GM12891 (cell line): ENCODE data around the gene SLC22A5.

Source experiments
- DNase-seq: peaks from one replicate; pipeline ENCODE4 v3.0.0; 2011; ENCODE audit warnings: low spot score; ENCODE audit not compliant: insufficient read length
- FAIRE-seq: peaks from 2 replicates; lab custom pipeline; 2011; peaks lifted over from hg19 to GRCh38; lab: Jason Lieb, UNC
- PAX5 ChIP-seq: IDR thresholded peaks from 2 replicates; pipeline ENCODE4 v1.6.1; 2011; ENCODE audit warnings: low read length, moderate library complexity, mild to moderate bottlenecking; ENCODE audit not compliant: insufficient read depth, severe bottlenecking
- POLR2A ChIP-seq: IDR thresholded peaks from 2 replicates; pipeline ENCODE4 v1.6.1; 2011; ENCODE audit warnings: low read depth, low read length, control low read depth
- POLR2AphosphoS5 ChIP-seq: IDR thresholded peaks from 2 replicates; pipeline ENCODE4 v1.6.1; 2011; ENCODE audit warnings: low read depth, low read length, control low read depth
- POU2F2 ChIP-seq: IDR thresholded peaks from 2 replicates; pipeline ENCODE4 v1.6.1; 2011; ENCODE audit warnings: low read depth, mild to moderate bottlenecking, control low read depth, low read length, moderate library complexity
- SPI1 ChIP-seq: IDR thresholded peaks from 2 replicates; pipeline ENCODE4 v1.6.1; 2011; ENCODE audit warnings: low read depth, low read length, control low read depth
- TAF1 ChIP-seq: IDR thresholded peaks from 2 replicates; pipeline ENCODE4 v1.6.1; 2011; ENCODE audit warnings: low read depth, low read length, control low read depth

The SLC22A5 gene

DNA sequence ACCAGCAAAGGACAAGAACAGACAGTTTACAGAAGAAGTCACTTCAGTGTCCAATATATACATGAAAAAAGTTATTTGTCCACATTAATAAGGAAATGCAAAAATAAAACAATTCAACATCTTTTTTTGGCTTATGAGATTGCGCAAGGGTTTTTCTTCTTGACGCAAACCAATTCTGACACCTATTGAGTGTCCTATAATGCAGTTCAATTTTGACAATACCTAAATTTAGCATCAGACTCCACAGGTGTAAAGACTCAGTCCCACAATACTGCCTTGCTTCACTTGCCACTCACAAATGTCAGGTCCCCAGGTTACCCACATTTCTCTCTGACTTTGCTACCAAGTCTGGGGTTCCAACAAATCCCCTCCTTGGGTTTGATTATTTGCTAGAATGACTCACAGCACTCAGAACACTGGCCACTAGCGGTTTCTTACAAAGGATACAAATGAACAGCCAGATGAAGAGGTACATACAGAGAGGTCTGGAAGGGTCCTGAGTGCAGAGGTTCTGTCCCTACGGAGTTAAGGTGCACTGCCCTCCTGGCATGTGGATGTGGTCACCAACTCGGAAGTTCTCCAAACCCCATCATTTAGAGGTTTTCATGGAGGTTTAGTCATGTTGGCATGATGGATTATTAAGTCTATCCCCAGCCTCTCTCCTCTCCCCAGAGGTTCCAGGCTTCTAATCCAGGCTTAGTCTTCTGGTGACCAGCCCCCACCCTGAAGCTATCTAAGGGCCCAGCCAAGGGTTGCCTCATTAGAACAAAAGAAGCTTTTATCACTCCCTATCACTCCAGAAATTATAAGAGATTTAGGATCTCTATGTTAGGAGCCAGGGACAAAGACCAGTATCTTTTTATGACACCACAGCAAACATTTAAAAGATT lies 27.0 kb upstream of the SLC22A5 start:
- no peak for DNase-seq
- FAIRE-seq = no peak

DNA sequence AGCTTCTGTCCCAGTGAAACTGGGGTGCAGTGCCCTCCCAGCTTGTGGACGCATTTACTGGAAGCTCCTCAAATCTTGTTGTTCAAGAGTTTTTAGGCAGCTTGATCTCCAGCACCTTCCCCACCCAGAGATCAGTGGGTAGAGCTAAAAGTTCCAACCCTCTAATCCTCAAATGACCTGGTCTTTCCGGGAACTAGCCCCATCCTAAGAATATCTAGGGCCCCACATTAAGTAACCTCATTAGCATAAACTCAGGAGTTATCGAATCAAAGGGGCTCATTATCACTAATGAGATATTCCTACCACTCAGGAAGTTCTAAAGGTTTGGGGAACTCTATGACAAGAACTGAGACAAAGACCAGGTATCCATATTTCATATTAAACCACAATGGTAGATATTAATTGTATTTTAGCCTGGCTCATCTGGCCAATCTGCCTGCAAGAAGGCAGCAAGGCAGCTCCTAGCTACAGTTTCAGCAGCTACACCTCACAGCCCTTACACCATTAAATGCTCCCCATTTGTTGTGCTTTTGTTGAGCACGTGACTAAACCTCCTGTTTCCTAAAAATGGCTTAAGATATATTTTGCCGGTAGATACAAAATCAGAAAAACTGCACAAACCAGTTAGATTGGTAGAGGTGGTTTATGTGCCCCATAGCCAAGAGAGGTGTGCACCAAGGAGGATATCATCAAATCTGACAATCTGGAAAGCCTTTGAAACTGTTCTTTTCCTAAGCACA lies 24.6 kb upstream of the SLC22A5 start:
- FAIRE-seq (no peak), DNase-seq (no peak)
- TF ChIP-seq POLR2A (no peak), POLR2AphosphoS5 (no peak), PAX5 (no peak), SPI1 (no peak), TAF1 (no peak), POU2F2 (no peak)

More for the DNA sequence above, 27.0 kb upstream of the SLC22A5 start:
- TF ChIP-seq TAF1 = no peak
- no peak for TF ChIP-seq POU2F2
- TF ChIP-seq SPI1 = no peak
- TF ChIP-seq POLR2AphosphoS5 = no peak
- no peak for TF ChIP-seq POLR2A
- no peak for TF ChIP-seq PAX5

DNA sequence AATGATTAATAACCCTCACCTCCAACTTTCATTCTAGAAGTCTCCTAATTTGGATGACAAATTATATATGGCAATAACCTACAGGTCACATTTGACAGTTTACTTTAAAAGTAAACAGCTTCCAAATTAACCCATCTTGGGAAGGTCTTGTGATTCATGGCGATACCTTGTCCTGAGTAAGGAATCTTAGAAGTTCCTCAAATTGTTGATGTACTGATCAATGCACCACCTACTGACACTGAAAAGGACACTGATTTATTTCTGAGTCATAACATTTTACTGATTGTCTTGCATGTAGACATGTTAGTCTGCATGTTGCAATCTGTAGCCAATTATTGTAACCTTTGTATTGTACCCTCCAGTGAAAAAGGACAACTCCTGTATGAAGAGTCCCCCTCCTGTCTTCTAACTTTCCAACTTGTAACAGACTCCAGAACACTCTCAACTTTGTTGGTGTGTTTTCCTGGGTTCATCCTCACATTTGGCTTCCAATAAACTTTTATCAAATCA lies 16.0 kb upstream of the SLC22A5 start:
- no peak for DNase-seq
- FAIRE-seq = no peak
- TF ChIP-seq PAX5 (no peak), POLR2AphosphoS5 (no peak), POU2F2 (no peak), SPI1 (no peak), POLR2A (no peak), TAF1 (no peak)

DNA sequence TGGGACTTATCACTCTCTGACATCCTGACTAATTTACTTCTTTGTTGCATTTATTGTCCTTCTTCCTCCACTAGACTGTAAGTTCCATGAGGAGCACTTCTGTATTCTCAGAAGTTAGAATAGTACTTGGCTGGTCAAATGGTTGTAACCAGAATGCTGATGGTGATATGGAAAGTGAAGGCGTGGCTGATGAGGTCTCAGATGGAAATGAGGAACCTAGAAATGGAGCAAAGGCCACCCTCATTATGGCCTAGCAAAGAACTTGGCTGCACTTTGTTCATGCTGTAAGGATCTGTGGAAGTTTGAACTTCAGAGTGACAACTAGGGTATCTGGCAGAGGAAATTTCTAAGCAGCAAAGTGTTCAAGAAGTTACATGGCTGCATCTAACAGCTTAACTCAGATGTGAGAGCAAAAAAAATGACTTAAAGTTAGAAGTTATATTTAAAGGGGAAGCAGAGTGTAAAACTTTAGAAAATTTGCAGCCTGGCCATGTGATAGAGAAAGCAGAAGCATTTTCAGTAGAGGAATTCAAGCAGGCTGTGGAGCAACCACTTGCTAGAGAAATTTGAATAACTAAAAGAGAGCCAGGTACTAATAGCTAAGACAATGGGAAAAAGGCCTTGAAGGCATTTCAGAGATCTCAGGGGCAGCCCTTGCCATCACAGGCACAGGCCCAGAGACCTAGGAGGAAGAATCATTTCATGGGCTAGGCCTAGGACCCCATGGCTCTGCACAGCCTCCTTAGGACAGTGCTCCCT lies 14.9 kb upstream of the SLC22A5 start:
- no peak for DNase-seq
- TF ChIP-seq POU2F2 = no peak
- TF ChIP-seq POLR2AphosphoS5 = no peak
- no peak for TF ChIP-seq TAF1
- TF ChIP-seq POLR2A = no peak
- FAIRE-seq = no peak

DNA sequence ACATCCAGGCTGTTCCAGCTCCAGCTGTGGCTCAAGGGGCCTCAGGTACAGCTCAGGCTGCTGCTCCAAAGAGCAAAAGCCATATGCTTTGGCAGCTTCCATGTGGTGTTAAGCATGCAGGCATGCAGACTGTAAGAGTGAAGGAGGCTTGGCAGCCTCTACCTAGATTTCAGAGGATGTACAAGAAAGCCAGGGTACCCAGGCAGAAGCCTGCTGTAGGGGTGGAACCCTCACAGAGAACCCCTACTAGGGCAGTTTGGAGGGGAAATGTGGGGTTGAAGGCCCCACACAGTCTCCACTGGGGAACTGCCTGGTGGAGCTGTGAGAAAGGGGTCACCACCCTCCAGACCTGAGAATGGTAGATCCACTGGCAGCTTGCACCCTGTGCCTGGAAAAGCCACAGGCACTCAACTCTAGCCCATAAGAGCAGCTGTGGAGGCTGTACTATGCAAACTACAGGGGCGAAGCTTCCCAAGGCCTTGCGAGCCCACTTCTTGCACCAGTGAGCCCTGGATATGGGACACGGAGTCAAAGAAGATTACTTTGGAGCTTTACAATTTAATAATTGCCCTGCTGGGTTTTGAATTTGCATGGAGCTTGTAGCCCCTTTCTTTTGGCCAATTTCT lies 14.3 kb upstream of the SLC22A5 start:
- FAIRE-seq = no peak
- TF ChIP-seq POLR2AphosphoS5 (no peak), SPI1 (no peak), POU2F2 (no peak), PAX5 (no peak), POLR2A (no peak), TAF1 (no peak)
- DNase-seq = no peak

DNA sequence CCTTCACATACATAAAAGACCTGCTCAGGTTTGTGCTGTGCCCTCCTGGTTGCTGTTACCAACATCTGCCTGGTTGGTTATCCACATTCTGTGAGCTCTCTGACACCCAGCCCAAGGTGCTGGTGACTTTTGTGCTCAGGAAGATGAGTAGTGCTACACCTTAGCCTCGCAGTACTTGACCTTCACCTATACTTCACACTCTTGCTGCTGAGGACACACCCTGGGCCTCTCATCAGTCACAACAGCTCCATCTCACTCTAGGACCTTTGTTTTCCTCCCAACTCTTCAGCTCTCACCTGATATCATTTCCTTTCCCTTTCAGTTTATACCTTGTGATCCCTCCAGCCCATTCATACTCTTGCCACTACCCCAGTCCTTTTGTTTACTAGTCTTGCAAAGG lies 10.7 kb upstream of the SLC22A5 start:
- FAIRE-seq (peak; percentile 26), DNase-seq (no peak)
- TF ChIP-seq SPI1 = no peak

DNA sequence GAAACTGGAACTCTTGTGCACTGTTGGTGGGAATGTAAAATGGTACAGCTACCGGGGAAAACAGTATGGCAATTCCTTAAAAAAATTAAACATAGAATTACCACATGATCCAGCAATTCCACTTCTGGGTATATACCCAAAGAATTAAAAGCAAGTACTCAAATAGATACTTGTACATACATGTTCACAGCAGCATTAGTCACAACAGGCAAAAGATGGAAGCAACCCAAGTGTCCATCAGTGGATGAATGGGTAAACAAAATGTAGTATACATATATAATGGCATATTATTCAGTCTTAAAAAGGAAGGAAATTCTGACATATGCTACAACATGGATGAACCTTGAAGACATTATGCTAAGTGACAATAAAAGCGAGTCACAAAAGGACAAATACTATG lies 7.4 kb upstream of the SLC22A5 start:
- FAIRE-seq (no peak), DNase-seq (no peak)
- TF ChIP-seq POLR2AphosphoS5 (no peak), PAX5 (no peak), POLR2A (no peak)

DNA sequence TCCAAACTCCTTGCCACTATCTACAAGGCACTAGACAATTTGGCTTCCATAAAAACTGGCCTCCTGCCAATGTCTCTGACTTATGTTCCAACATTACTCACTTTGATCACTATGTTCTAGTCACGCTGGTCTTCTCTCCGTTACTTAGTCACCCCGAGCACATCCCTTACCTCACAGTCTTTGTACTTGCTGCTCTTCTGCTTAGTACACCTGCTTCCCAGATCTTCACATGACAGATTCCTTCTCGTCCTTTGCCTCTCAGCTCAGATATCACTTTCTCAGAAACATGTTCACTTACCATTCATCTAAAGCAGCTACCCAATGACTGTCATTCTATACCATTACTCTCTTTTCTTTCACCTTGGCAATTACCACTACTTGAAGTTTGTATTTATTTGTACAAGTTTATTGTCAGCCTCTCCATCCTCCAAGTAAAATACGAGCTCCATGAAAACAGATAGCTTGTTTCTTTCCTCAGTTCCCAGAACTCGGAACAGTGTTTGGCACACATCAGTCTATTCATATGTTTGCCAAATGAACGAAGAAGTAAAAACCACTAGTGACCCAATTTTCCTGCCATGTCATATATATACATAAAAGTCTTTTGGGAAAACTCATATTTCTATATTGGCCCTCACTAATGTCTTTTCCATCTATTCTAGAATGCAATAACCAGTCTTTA lies 5.9 kb upstream of the SLC22A5 start:
- DNase-seq = no peak
- TF ChIP-seq TAF1 (no peak), SPI1 (no peak), POU2F2 (no peak), POLR2A (no peak), PAX5 (no peak), POLR2AphosphoS5 (no peak)
- FAIRE-seq = no peak

DNA sequence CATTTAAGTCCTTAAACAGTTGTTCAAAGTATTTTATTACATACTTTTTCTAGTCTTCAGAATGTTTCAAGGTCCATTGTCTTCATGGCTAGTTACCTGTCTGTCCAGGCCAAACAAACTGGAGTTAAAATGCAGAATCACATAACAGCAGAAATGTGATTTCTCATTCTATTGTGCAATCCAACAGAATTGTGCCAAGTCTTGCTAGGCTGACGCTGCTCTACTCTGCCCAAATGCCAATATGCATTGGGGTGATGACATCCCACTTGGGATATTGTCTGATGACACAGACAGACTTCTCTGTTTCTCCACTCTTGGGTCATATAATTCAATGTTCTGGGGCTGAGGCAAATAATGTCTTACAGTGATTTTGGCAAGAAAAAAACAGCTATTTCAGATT lies 5.2 kb upstream of the SLC22A5 start:
- DNase-seq (no peak), FAIRE-seq (no peak)
- TF ChIP-seq TAF1 (no peak), SPI1 (no peak), POLR2A (no peak), PAX5 (no peak), POLR2AphosphoS5 (no peak), POU2F2 (no peak)
